IPS DF 6.9 (cell line): ENCODE results near the gene COPB2.

ENCODE experiments used
- DNase-seq: peaks from one replicate; pipeline ENCODE4 v3.0.0-alpha.2; 2013; ENCODE audit warnings: low read depth, low spot score
- H3K27ac ChIP-seq: one replicate; pipeline ENCODE4 v1.5.1; 2013; ENCODE audit warnings: low read length, control low read depth
- H3K27me3 ChIP-seq: 2 replicates; pipeline ENCODE4 v1.6.1; 2013; ENCODE audit warnings: mild to moderate bottlenecking, low read length; ENCODE audit not compliant: control insufficient read depth, insufficient read depth
- H3K36me3 ChIP-seq: 2 replicates; pipeline ENCODE4 v1.6.1; 2013; ENCODE audit warnings: low read length; ENCODE audit not compliant: control insufficient read depth, insufficient read depth
- H3K4me1 ChIP-seq: 2 replicates; pipeline ENCODE4 v1.6.1; 2013; ENCODE audit warnings: low read length; ENCODE audit not compliant: control insufficient read depth, insufficient read depth
- H3K4me3 ChIP-seq: 2 replicates; pipeline ENCODE4 v1.5.1; 2013; ENCODE audit warnings: mild to moderate bottlenecking, low read length
- H3K9me3 ChIP-seq: 2 replicates; pipeline ENCODE4 v1.6.1; 2013; ENCODE audit warnings: low read length, inconsistent platforms; ENCODE audit not compliant: control insufficient read depth, insufficient read depth
- WGBS: extraction: QIAGEN DNeasy Blood & Tissue Kit; methylation state at CpG from one replicate; pipeline ENCODE4 v1.1.7; 2013; ENCODE audit warnings: mixed read lengths, missing lambda C conversion rate; ENCODE audit not compliant: insufficient read length, insufficient coverage; 5-methylcytosine and 5-hydroxymethylcytosine counted together

Gene COPB2

GRCh38 chr3:139378587-139379241 is 10.7 kb downstream of the COPB2 start:
- no peaks in the 10 kb centered on the region for H3K9me3 ChIP-seq
- no peak overlapping the region for H3K27ac ChIP-seq
- WGBS, result no CpG with 5 or more reads among the region's 3 CpGs
- H3K4me1 ChIP-seq, result no peaks in the 10 kb centered on the region
- H3K27me3 ChIP-seq, result no peaks in the 10 kb centered on the region
- H3K4me3 ChIP-seq, result no peak overlapping the region
- DNase-seq, result no peak
- H3K36me3 ChIP-seq, result peaks cover 3% of the 10 kb centered on the region; the same call in 1 of the 2 replicates

- WGBS, result 100% methylated on average over 1 of the region's 3 CpGs
- H3K9me3 ChIP-seq, result no peaks in the 10 kb centered on the region
- H3K27ac ChIP-seq, result no peak overlapping the region
- H3K36me3 ChIP-seq, result peaks cover 12% of the 10 kb centered on the region; the same call in 1 of the 2 replicates
- H3K4me3 ChIP-seq, result no peak overlapping the region
- no peak for DNase-seq
- no peaks in the 10 kb centered on the region for H3K4me1 ChIP-seq
- H3K27me3 ChIP-seq, result no peaks in the 10 kb centered on the region
Measured at GRCh38 chr3:139377378-139377777, 12.1 kb downstream of the COPB2 start.

GRCh38 chr3:139374099-139374498 is 15.3 kb downstream of the COPB2 start:
- Histone ChIP-seq H3K9me3 (no peaks in the 10 kb centered on the region), H3K4me1 (no peaks in the 10 kb centered on the region), H3K27me3 (no peaks in the 10 kb centered on the region), H3K36me3 (peaks cover 21% of the 10 kb centered on the region; the same call in 1 of the 2 replicates), H3K4me3 (no peak overlapping the region), H3K27ac (no peak overlapping the region)
- no CpG with 5 or more reads among the region's 2 CpGs for WGBS
- no peak for DNase-seq

- WGBS, result no CpG with 5 or more reads among the region's 1 CpG
- no peak for DNase-seq
- Histone ChIP-seq H3K27ac (no peak overlapping the region), H3K9me3 (no peaks in the 10 kb centered on the region), H3K4me3 (no peak overlapping the region), H3K36me3 (peaks cover 13% of the 10 kb centered on the region; the same call in 1 of the 2 replicates), H3K4me1 (no peaks in the 10 kb centered on the region), H3K27me3 (no peaks in the 10 kb centered on the region; the same call in 1 of the 2 replicates)
Measured at GRCh38 chr3:139364549-139364948, 24.9 kb downstream of the COPB2 start.

GRCh38 chr3:139361276-139361675 is 28.2 kb downstream of the COPB2 start:
- Histone ChIP-seq H3K4me1 (no peaks in the 10 kb centered on the region), H3K4me3 (no peak overlapping the region), H3K36me3 (peaks cover 11% of the 10 kb centered on the region; the same call in 1 of the 2 replicates), H3K27me3 (no peaks in the 10 kb centered on the region; the same call in 1 of the 2 replicates), H3K27ac (no peak overlapping the region), H3K9me3 (no peaks in the 10 kb centered on the region)
- no peak for DNase-seq
- WGBS, result 100% methylated on average over 1 of the region's 2 CpGs

GRCh38 chr3:139358841-139359562 is 30.4 kb downstream of the COPB2 start:
- no CpG with 5 or more reads among the region's 3 CpGs for WGBS
- no peak for DNase-seq
- Histone ChIP-seq H3K9me3 (no peaks in the 10 kb centered on the region), H3K27me3 (no peaks in the 10 kb centered on the region; the same call in 1 of the 2 replicates), H3K27ac (no peak overlapping the region), H3K4me3 (no peak overlapping the region), H3K4me1 (no peaks in the 10 kb centered on the region), H3K36me3 (peaks cover 21% of the 10 kb centered on the region)

- DNase-seq, result no peak
- no CpG with 5 or more reads among the region's 4 CpGs for WGBS
- H3K4me3 ChIP-seq, result no peak overlapping the region
- H3K36me3 ChIP-seq, result peaks cover 21% of the 10 kb centered on the region
- H3K4me1 ChIP-seq, result no peaks in the 10 kb centered on the region
- H3K27me3 ChIP-seq, result no peaks in the 10 kb centered on the region
- no peak overlapping the region for H3K27ac ChIP-seq
- no peaks in the 10 kb centered on the region for H3K9me3 ChIP-seq
Measured at GRCh38 chr3:139357899-139358298, 31.5 kb downstream of the COPB2 start.

GRCh38 chr3:139355891-139356290 is 33.6 kb downstream of the COPB2 start:
- Histone ChIP-seq H3K4me1 (no peaks in the 10 kb centered on the region), H3K4me3 (no peak overlapping the region), H3K36me3 (peaks cover 21% of the 10 kb centered on the region), H3K27me3 (no peaks in the 10 kb centered on the region), H3K27ac (no peak overlapping the region), H3K9me3 (no peaks in the 10 kb centered on the region)
- no CpG with 5 or more reads among the region's 1 CpG for WGBS
- DNase-seq, result no peak

- no peak for DNase-seq
- no CpG with 5 or more reads among the region's 4 CpGs for WGBS
Measured at GRCh38 chr3:139355476-139355875, 34.0 kb downstream of the COPB2 start.

GRCh38 chr3:139354661-139355060 is 34.8 kb downstream of the COPB2 start:
- WGBS, result no CpG with 5 or more reads among the region's 4 CpGs
- H3K27me3 ChIP-seq, result no peaks in the 10 kb centered on the region
- H3K36me3 ChIP-seq, result peaks cover 24% of the 10 kb centered on the region
- no peak overlapping the region for H3K27ac ChIP-seq
- no peaks in the 10 kb centered on the region for H3K4me1 ChIP-seq
- DNase-seq, result no peak
- no peaks in the 10 kb centered on the region for H3K9me3 ChIP-seq
- no peak overlapping the region for H3K4me3 ChIP-seq

More at GRCh38 chr3:139355476-139355875, 34.0 kb downstream of the COPB2 start:
- Histone ChIP-seq H3K4me3 (no peak overlapping the region), H3K4me1 (no peaks in the 10 kb centered on the region), H3K36me3 (peaks cover 24% of the 10 kb centered on the region), H3K9me3 (no peaks in the 10 kb centered on the region), H3K27ac (no peak overlapping the region), H3K27me3 (no peaks in the 10 kb centered on the region)
